Measurements from ENCODE around the gene PEMT.
A peak's percentile ranks its signal among the peaks of the same experiment; 100 is the strongest.

PEMT gene

DNA sequence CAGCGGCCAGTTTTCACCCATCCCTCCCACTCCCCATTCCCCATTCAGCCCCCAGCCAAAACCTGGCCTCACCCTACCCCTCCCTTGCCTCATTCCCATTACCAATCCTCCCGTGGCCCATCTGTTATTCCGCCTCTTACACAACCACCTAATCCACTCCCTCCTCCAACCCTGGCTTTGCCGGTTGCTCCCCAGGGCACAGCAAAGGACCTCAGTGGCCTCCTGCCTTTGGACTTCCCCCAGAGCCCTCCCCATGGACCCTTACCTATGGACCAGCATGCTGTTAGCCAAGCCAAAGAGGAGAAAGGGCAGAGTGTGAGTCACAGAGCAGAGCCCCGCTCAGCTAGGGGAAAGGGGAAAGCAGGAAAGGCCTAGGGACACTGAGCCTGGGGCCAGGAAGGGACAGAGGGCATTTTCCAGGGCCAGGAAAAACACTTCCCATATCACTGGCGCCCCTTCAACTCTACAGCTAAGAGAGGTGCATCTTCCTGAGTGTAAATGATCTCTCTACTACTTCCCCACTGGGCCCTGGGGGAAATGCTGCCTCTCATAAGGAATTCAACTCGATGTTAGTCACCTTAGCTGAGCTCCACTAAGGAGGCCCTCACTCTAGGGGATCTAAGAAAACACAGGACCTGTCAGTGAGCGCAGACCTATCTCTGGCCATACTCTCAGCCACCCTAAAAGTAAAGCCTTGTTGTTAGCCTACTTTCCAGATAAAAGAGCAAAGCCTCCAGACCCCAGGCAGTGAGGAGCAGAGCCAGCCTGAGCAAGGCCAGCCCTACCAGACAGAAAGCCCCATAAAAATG is 10.6 kb downstream of the PEMT start:
- Histone ChIP-seq H3K4me3 (ENCODE audit: low read depth, low read length) (no peak overlapping the region), H3K36me3 (ENCODE audit: insufficient read depth, low read length) (no peaks in the 10 kb centered on the region), H3K27me3 (ENCODE audit: insufficient read depth, low read length) (no peaks in the 10 kb centered on the region), H2AFZ (ENCODE audit: low read length, unreplicated experiment) (no peak overlapping the region), H3K27ac (ENCODE audit: low read depth, low read length) (peak overlapping the region; percentile 65), H3K79me2 (ENCODE audit: control insufficient read depth, insufficient read depth, low read length, unreplicated experiment) (no peaks in the 10 kb centered on the region), H3K4me1 (ENCODE audit: control insufficient read depth, insufficient read depth, low read length, unreplicated experiment) (peaks cover 22% of the 10 kb centered on the region)

DNA sequence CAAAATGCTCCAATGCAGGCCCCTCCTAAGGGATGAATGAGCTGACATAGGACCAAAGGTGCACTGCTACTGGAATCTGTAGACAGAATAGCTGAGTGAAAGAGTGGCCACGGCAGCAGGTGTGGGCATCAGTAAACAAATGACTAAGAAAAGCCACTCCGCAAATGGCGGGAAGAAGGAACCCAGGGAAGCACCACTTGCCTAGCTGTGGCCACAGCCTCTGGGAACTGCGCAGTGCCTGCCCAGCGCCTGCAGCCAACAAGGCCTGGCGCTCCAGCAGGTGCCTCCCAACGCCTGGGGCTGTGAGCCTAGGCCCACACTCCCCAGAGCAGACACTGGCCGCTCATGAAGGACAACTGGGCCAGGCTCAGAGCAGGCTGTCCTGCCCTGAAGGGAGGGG is 11.8 kb downstream of the PEMT start:
- no peak overlapping the region for H3K4me3 ChIP-seq (ENCODE audit: low read depth, low read length)
- H3K27me3 ChIP-seq (ENCODE audit: insufficient read depth, low read length): no peaks in the 10 kb centered on the region
- H2AFZ ChIP-seq (ENCODE audit: low read length, unreplicated experiment): no peak overlapping the region
- H3K4me1 ChIP-seq (ENCODE audit: control insufficient read depth, insufficient read depth, low read length, unreplicated experiment): peaks cover 25% of the 10 kb centered on the region
- H3K27ac ChIP-seq (ENCODE audit: low read depth, low read length): no peak overlapping the region
- no peaks in the 10 kb centered on the region for H3K36me3 ChIP-seq (ENCODE audit: insufficient read depth, low read length)
- H3K79me2 ChIP-seq (ENCODE audit: control insufficient read depth, insufficient read depth, low read length, unreplicated experiment): no peaks in the 10 kb centered on the region

GRCh38 chr17:17577373-17577772 is 14.1 kb downstream of the PEMT start:
- Histone ChIP-seq H3K27ac (ENCODE audit: low read depth, low read length) (no peak overlapping the region), H3K4me3 (ENCODE audit: low read depth, low read length) (no peak overlapping the region), H3K27me3 (ENCODE audit: insufficient read depth, low read length) (no peaks in the 10 kb centered on the region), H3K4me1 (ENCODE audit: control insufficient read depth, insufficient read depth, low read length, unreplicated experiment) (peaks cover 25% of the 10 kb centered on the region), H3K79me2 (ENCODE audit: control insufficient read depth, insufficient read depth, low read length, unreplicated experiment) (no peaks in the 10 kb centered on the region), H3K36me3 (ENCODE audit: insufficient read depth, low read length) (no peaks in the 10 kb centered on the region), H2AFZ (ENCODE audit: low read length, unreplicated experiment) (no peak overlapping the region)

GRCh38 chr17:17576772-17577234 is 14.7 kb downstream of the PEMT start:
- Histone ChIP-seq H3K79me2 (ENCODE audit: control insufficient read depth, insufficient read depth, low read length, unreplicated experiment) (no peaks in the 10 kb centered on the region), H3K36me3 (ENCODE audit: insufficient read depth, low read length) (no peaks in the 10 kb centered on the region), H3K27me3 (ENCODE audit: insufficient read depth, low read length) (no peaks in the 10 kb centered on the region), H3K4me3 (ENCODE audit: low read depth, low read length) (no peak overlapping the region), H3K4me1 (ENCODE audit: control insufficient read depth, insufficient read depth, low read length, unreplicated experiment) (peaks cover 24% of the 10 kb centered on the region), H2AFZ (ENCODE audit: low read length, unreplicated experiment) (no peak overlapping the region), H3K27ac (ENCODE audit: low read depth, low read length) (no peak overlapping the region)

GRCh38 chr17:17575360-17576251 is 15.9 kb downstream of the PEMT start:
- Histone ChIP-seq H3K27ac (ENCODE audit: low read depth, low read length) (no peak overlapping the region), H3K79me2 (ENCODE audit: control insufficient read depth, insufficient read depth, low read length, unreplicated experiment) (no peaks in the 10 kb centered on the region), H3K4me1 (ENCODE audit: control insufficient read depth, insufficient read depth, low read length, unreplicated experiment) (peaks cover 12% of the 10 kb centered on the region), H2AFZ (ENCODE audit: low read length, unreplicated experiment) (no peak overlapping the region), H3K4me3 (ENCODE audit: low read depth, low read length) (no peak overlapping the region), H3K27me3 (ENCODE audit: insufficient read depth, low read length) (no peaks in the 10 kb centered on the region), H3K36me3 (ENCODE audit: insufficient read depth, low read length) (no peaks in the 10 kb centered on the region)

- Histone ChIP-seq H3K4me3 (ENCODE audit: low read depth, low read length) (no peak overlapping the region), H2AFZ (ENCODE audit: low read length, unreplicated experiment) (no peak overlapping the region), H3K36me3 (ENCODE audit: insufficient read depth, low read length) (no peaks in the 10 kb centered on the region), H3K4me1 (ENCODE audit: control insufficient read depth, insufficient read depth, low read length, unreplicated experiment) (peaks cover 4% of the 10 kb centered on the region), H3K27me3 (ENCODE audit: insufficient read depth, low read length) (no peaks in the 10 kb centered on the region), H3K79me2 (ENCODE audit: control insufficient read depth, insufficient read depth, low read length, unreplicated experiment) (no peaks in the 10 kb centered on the region), H3K27ac (ENCODE audit: low read depth, low read length) (no peak overlapping the region)
Observed at GRCh38 chr17:17573912-17574311, 17.6 kb downstream of the PEMT start.

DNA sequence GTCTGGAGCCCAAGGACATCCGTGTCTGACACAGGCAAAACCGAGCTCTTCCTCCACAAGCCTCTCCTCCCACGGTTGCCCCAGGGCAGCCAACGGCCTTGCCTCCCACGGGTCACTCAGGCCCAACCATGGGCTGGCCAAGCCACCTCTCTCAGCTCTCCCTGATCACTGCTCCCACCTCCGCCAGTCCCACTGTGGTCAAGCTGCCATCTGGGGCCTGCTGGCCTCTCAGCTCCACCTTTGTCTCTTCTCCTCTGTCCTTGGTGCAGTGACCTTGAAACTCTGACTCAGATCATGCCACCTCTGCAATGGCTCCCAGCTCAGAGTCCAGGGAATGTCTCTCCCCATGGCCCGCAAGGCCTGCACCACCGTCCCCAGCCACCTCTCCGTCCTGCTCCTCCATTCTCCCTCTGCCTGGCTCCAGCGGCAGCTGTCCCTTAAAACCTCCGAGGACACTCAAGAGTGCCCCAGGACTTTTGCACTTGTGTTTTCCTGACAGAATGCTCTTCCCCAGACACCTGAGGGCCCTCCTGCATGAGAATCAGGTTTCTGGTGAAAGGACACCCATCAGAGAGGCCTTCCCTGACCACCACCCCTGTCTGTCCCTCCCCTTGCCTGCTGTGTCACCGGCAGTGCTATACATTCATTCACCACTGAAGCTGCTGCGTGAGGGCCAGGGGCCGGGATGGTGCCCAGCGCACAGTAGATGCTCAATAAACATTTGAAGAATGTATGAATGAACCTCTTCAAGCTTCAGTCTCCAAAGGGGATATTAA is 19.3 kb downstream of the PEMT start:
- Histone ChIP-seq H3K36me3 (ENCODE audit: insufficient read depth, low read length) (no peaks in the 10 kb centered on the region), H3K4me1 (ENCODE audit: control insufficient read depth, insufficient read depth, low read length, unreplicated experiment) (peaks cover 4% of the 10 kb centered on the region), H3K27me3 (ENCODE audit: insufficient read depth, low read length) (no peaks in the 10 kb centered on the region), H3K79me2 (ENCODE audit: control insufficient read depth, insufficient read depth, low read length, unreplicated experiment) (no peaks in the 10 kb centered on the region), H3K27ac (ENCODE audit: low read depth, low read length) (no peak overlapping the region), H3K4me3 (ENCODE audit: low read depth, low read length) (no peak overlapping the region), H2AFZ (ENCODE audit: low read length, unreplicated experiment) (no peak overlapping the region)

- no peaks in the 10 kb centered on the region for H3K36me3 ChIP-seq (ENCODE audit: insufficient read depth, low read length)
- no peak overlapping the region for H3K27ac ChIP-seq (ENCODE audit: low read depth, low read length)
- no peak overlapping the region for H2AFZ ChIP-seq (ENCODE audit: low read length, unreplicated experiment)
- peaks cover 4% of the 10 kb centered on the region for H3K4me1 ChIP-seq (ENCODE audit: control insufficient read depth, insufficient read depth, low read length, unreplicated experiment)
- H3K79me2 ChIP-seq (ENCODE audit: control insufficient read depth, insufficient read depth, low read length, unreplicated experiment): no peaks in the 10 kb centered on the region
- no peaks in the 10 kb centered on the region for H3K27me3 ChIP-seq (ENCODE audit: insufficient read depth, low read length)
- no peak overlapping the region for H3K4me3 ChIP-seq (ENCODE audit: low read depth, low read length)
Observed at GRCh38 chr17:17570798-17571716, 20.5 kb downstream of the PEMT start.

DNA sequence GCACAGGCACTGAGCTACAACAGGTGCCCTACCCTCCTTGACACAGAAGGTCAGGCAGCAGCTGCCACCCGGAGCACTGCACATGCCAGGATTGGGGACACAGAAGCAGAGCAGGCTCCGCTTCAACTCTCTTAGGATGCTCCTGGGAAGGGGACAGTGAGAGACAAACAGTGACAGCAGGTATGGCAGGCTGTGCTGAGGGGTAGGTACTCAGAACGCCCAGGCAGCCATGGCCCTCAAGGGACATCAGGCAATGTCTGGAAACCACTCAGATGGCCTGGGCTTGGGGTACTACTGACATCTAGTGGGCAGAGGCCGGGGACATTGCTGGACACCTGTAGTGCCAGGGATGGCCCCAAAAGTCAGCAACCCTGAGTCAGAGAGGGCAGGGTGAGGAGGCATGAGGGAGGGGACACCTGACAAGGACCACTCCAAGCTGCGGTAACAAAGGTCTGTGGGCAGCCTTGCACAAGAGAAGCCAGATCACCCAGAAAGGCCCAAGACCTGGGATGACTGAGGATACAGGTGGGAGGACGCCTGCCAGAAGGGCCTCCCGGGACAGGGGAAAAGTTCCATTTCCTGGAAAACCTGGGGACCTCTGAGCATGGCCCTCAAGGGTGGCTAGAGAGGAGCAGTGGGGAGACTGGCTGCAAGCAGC is 21.2 kb downstream of the PEMT start:
- H3K4me3 ChIP-seq (ENCODE audit: low read depth, low read length): no peak overlapping the region
- no peaks in the 10 kb centered on the region for H3K79me2 ChIP-seq (ENCODE audit: control insufficient read depth, insufficient read depth, low read length, unreplicated experiment)
- H3K36me3 ChIP-seq (ENCODE audit: insufficient read depth, low read length): no peaks in the 10 kb centered on the region
- peaks cover 3% of the 10 kb centered on the region for H3K4me1 ChIP-seq (ENCODE audit: control insufficient read depth, insufficient read depth, low read length, unreplicated experiment)
- no peak overlapping the region for H3K27ac ChIP-seq (ENCODE audit: low read depth, low read length)
- no peak overlapping the region for H2AFZ ChIP-seq (ENCODE audit: low read length, unreplicated experiment)
- no peaks in the 10 kb centered on the region for H3K27me3 ChIP-seq (ENCODE audit: insufficient read depth, low read length)

Data from ACC112 (cell line).